GM21526 (cell line): ENCODE results near the gene TBRG4.

Experiments
- ATAC-seq: cut with Tn5 transposase; IDR thresholded peaks from one replicate; pipeline ENCODE4 v1.9.1; 2021; ENCODE audit warnings: moderate library complexity; ENCODE audit not compliant: unreplicated experiment, low FRiP score

Gene TBRG4

GRCh38 chr7:45061352-45061751 lies 50.1 kb downstream of the TBRG4 start:
- ATAC-seq: no peak

DNA sequence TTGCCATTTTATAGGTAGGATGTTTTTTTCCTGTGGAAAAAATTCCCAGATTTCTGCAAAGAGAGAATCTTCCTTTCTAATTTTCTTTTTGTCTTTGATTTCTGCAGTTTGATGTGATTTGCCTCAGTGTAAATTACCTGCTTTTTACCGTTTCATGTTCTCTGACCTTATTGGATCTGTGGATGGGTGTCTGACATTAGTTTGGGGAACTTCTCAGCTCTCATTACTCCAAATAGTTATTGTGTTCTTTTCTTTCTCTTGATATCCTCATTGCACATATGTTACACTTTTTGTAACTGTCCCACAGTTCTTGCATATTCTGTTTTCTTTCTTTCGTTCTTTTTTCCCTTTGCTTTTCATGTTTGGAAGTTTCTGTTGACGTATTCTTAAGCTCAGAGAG lies 51.2 kb downstream of the TBRG4 start:
- no peak for ATAC-seq

GRCh38 chr7:45057878-45058277 lies 53.6 kb downstream of the TBRG4 start:
- ATAC-seq: no peak

GRCh38 chr7:45055594-45056219 lies 55.8 kb downstream of the TBRG4 start:
- ATAC-seq: no peak

DNA sequence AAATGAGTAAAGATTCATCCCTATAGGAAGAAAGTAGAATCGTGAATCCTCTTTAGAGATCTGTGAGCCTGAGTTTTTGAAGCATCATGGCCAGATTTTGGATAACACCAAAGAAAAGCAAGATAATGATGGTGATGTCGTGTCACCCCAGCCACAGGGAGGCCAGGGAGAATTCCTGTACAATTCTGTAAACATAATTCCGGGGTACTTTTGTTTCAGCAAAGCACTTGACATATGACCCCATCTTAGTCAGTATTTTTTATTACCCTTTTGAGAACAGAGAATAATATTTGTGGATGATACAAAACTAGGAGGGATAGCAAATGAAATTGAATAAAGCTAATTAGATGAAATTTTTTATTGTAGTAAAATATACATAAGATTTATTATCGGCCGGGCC lies 56.5 kb downstream of the TBRG4 start:
- no peak for ATAC-seq

- ATAC-seq: no peak
Observed at GRCh38 chr7:45054442-45054841, 57.1 kb downstream of the TBRG4 start.

GRCh38 chr7:45053941-45054340 lies 57.6 kb downstream of the TBRG4 start:
- ATAC-seq: no peak

DNA sequence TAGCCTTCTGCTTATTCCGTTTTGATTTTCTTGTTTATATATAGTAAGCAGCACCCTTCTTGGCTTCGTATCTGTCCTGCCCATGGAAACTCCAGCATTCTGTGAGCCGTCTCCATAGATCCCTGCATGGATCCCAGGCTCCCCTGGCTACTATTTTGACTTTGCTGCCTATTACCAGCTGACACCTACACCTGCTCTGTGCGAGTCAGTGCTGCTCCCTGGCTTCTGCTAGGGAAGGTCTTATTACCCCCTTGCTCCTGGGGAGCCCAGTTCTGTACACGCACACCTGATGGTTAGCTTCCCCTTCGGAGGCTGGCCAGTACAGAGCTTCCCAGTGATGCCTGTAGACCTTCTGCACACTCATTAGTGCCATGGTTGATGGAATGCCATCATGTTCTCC lies 58.1 kb downstream of the TBRG4 start:
- no peak for ATAC-seq

DNA sequence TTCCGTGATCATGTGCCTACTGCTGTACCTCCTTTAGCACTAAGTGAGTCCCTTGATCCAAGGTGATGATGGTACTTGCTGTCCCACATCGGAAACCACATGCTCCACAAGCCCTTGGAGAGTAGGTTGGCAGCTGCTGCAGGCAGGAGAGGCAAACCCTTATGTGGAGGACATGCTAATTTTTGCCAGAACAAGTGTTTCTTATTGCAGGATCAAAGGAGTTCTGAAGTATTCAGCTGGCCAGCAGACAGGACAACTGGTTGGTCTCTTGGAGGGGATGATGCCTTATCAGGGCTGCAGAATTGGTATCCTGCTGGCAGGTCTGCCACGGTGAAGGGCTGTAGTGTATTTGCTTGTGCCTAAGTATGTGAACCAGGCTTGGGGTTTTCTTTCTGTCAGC lies 59.5 kb downstream of the TBRG4 start:
- no peak for ATAC-seq

DNA sequence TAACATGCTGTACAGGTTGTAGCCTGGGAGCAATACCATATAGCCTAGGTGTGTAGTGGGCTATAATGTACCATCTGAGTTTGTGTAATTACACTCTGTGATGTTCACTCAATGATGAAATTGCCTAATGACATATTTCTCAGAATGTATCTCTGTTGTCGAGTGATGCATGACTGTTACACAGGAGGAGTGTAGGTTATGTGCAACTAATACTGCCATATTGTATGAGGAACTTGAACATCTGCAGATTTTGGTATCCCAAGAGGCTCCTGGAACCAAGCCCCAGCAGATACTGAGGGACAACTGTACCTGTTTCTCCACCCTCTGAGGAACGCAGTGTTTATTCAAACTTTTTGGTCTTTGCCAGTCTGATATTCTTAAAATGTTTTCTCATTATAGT lies 61.3 kb downstream of the TBRG4 start:
- ATAC-seq: no peak
